Liver (tissue), 9 donors: ENCODE measurements around the gene CTXND1. TPM values are rescaled to one million over a fixed set of nuclear protein-coding genes. Genes with fewer than 3 reads are reported as not detected.

Experiments used
- DNase-seq: peaks from one replicate; pipeline ENCODE4 v3.0.0-alpha.2; 2017; ENCODE audit warnings: low spot score
- H3K27ac ChIP-seq, 2 donors: one replicate each; pipeline ENCODE4 v1.7.0; 2013; ENCODE audit warnings: inconsistent platforms in 2 of 2, low read length in 2 of 2, control low read depth in 1 of 2, low read depth in 1 of 2, mild to moderate bottlenecking in 1 of 2
- H3K27me3 ChIP-seq, 4 donors: one replicate each; pipeline versions ENCODE4 v1.6.1 to v1.7.0; 2013; ENCODE audit warnings: low read length in 3 of 4, inconsistent platforms in 1 of 4, mild to moderate bottlenecking in 1 of 4, moderate library complexity in 1 of 4; ENCODE audit not compliant: control insufficient read depth in 4 of 4, insufficient read depth in 4 of 4
- H3K36me3 ChIP-seq, 4 donors: one replicate each; pipeline versions ENCODE4 v1.6.1 to v1.7.0; 2013; ENCODE audit warnings: low read length in 3 of 4, mild to moderate bottlenecking in 3 of 4, low read depth in 1 of 4, moderate library complexity in 1 of 4; ENCODE audit not compliant: control insufficient read depth in 4 of 4, insufficient read depth in 3 of 4
- H3K4me1 ChIP-seq, 4 donors: one replicate each; pipeline versions ENCODE4 v1.6.1 to v1.7.0; 2013; ENCODE audit warnings: low read length in 3 of 4, mild to moderate bottlenecking in 3 of 4, moderate library complexity in 1 of 4; ENCODE audit not compliant: control insufficient read depth in 4 of 4, insufficient read depth in 4 of 4
- H3K4me3 ChIP-seq, 3 donors: one replicate each; pipeline versions ENCODE4 v1.6.1 to v1.7.0; 2013; ENCODE audit warnings: low read length in 3 of 3, control low read depth in 1 of 3, low read depth in 1 of 3, mild to moderate bottlenecking in 1 of 3
- H3K9ac ChIP-seq, 2 donors: one replicate each; pipeline ENCODE4 v1.7.0; 2013; ENCODE audit warnings: low read length in 2 of 2, mild to moderate bottlenecking in 2 of 2, moderate library complexity in 2 of 2, control low read depth in 1 of 2, low read depth in 1 of 2
- H3K9me3 ChIP-seq, 4 donors: one replicate each; pipeline versions ENCODE4 v1.6.1 to v1.7.0; 2013; ENCODE audit warnings: low read length in 3 of 4; ENCODE audit not compliant: control insufficient read depth in 4 of 4
- ATF3 ChIP-seq: IDR thresholded peaks from 2 replicates; pipeline ENCODE4 v1.6.1; 2016; ENCODE audit warnings: antibody characterized with exemption
- CTCF ChIP-seq: fragments of 150-350 bp; IDR thresholded peaks from 2 replicates; pipeline ENCODE4 v1.5.1; 2017; ENCODE audit warnings: improper control_type of control experiment, low read depth, low read length; ENCODE audit not compliant: missing input control
- EGR1 ChIP-seq, 2 donors: IDR thresholded peaks; 2 replicates each; pipeline ENCODE4 v1.6.1; 2016 to 2018; ENCODE audit warnings: antibody characterized with exemption in 2 of 2, low read depth in 2 of 2
- FOXA1 ChIP-seq: IDR thresholded peaks from 2 replicates; pipeline ENCODE4 v1.6.1; 2016; ENCODE audit warnings: antibody characterized with exemption
- FOXA2 ChIP-seq: IDR thresholded peaks from 2 replicates; pipeline ENCODE4 v1.6.1; 2016; ENCODE audit warnings: antibody characterized with exemption
- GABPA ChIP-seq, 2 donors: IDR thresholded peaks in 1 of 2; conservative IDR thresholded peaks in 1 of 2; 2 replicates each; pipeline ENCODE4 v1.6.1; 2016; ENCODE audit warnings: antibody characterized with exemption in 2 of 2, mild to moderate bottlenecking in 1 of 2, moderate library complexity in 1 of 2
- HNF4A ChIP-seq, 2 donors: conservative IDR thresholded peaks; 2 replicates each; pipeline ENCODE4 v1.6.1; 2016; ENCODE audit warnings: antibody characterized with exemption in 2 of 2, mild to moderate bottlenecking in 2 of 2
- HNF4G ChIP-seq: IDR thresholded peaks from 2 replicates; pipeline ENCODE4 v1.6.1; 2016; ENCODE audit warnings: antibody characterized with exemption
- JUND ChIP-seq, 2 donors: IDR thresholded peaks; 2 replicates each; pipeline ENCODE4 v1.6.1; 2016; ENCODE audit warnings: antibody characterized with exemption in 2 of 2
- MAX ChIP-seq: IDR thresholded peaks from 2 replicates; pipeline ENCODE4 v1.6.1; 2016; ENCODE audit warnings: antibody characterized with exemption
- NR2F2 ChIP-seq: IDR thresholded peaks from 2 replicates; pipeline ENCODE4 v1.6.1; 2016; ENCODE audit warnings: antibody characterized with exemption
- RAD21 ChIP-seq, 2 donors: IDR thresholded peaks; 2 replicates each; pipeline ENCODE4 v1.6.1; 2016; ENCODE audit warnings: antibody characterized with exemption in 2 of 2, mild to moderate bottlenecking in 2 of 2
- REST ChIP-seq: IDR thresholded peaks from 2 replicates; pipeline ENCODE4 v1.6.1; 2016; ENCODE audit warnings: antibody characterized with exemption, mild to moderate bottlenecking
- RXRA ChIP-seq, 2 donors: IDR thresholded peaks; 2 replicates each; pipeline ENCODE4 v1.6.1; 2017 to 2018; ENCODE audit warnings: antibody characterized with exemption in 2 of 2, mild to moderate bottlenecking in 1 of 2
- SP1 ChIP-seq: IDR thresholded peaks from 2 replicates; pipeline ENCODE4 v1.6.1; 2018; ENCODE audit warnings: antibody characterized with exemption, mild to moderate bottlenecking
- TAF1 ChIP-seq: conservative IDR thresholded peaks from 2 replicates; pipeline ENCODE4 v1.6.1; 2016; ENCODE audit warnings: antibody characterized with exemption, mild to moderate bottlenecking
- YY1 ChIP-seq: IDR thresholded peaks from 2 replicates; pipeline ENCODE4 v1.6.1; 2016; ENCODE audit warnings: antibody characterized with exemption, mild to moderate bottlenecking
- ZBTB33 ChIP-seq: IDR thresholded peaks from 2 replicates; pipeline ENCODE4 v1.6.1; 2016; ENCODE audit warnings: antibody characterized with exemption
- WGBS: extraction: QIAGEN DNeasy Blood & Tissue Kit; methylation state at CpG from one replicate; pipeline ENCODE4 v1.1.7; 2013; 5-methylcytosine and 5-hydroxymethylcytosine counted together
- polyA plus RNA-seq, 2 donors: library from polyadenylated mRNA; stranded (reverse) in 1 of 2; unstranded in 1 of 2; fragments of 200-250 nt in 1 of 2; fragments of >200 nt in 1 of 2; fragmentation: Nextera tagmentation in 1 of 2; extraction: Ambion mirVana in 1 of 2; gene quantifications; one replicate each; pipeline versions ENCODE4 v1.2.1 to v1.2.3, GENCODE V29; 2013 to 2015
- total RNA-seq, 2 donors: library from RNA; depleted of rRNA; stranded (reverse); fragments of >200 nt; gene quantifications; one replicate each; pipeline ENCODE4 v1.2.3, GENCODE V29; 2014
- donor health status: healthy.
- donor health status: healthy.
- donor health status: healthy.
- donor health status: healthy.
- donor health status: healthy.

Gene CTXND1
- total and polyA plus RNA-seq, 4 donors: 2.9 to 4.1 (median 3.1) TPM

GRCh38 chr15:80199366-80199765 lies 52.6 kb downstream of the CTXND1 start:
- 89% methylated on average over 2 of the region's 2 CpGs for WGBS

More at GRCh38 chr15:80199366-80199765, 52.6 kb downstream of the CTXND1 start:
- DNase-seq: peak; percentile 12
- H3K27ac ChIP-seq: no peak overlapping the region
- H3K4me3 ChIP-seq: no peak overlapping the region
- H3K9ac ChIP-seq: no peak overlapping the region
- peaks cover 0 to 18% (median 12%) of the 10 kb centered on the region in 4 donors for H3K36me3 ChIP-seq
- no peaks in the 10 kb centered on the region for H3K4me1 ChIP-seq
- no peaks in the 10 kb centered on the region for H3K27me3 ChIP-seq
- TF ChIP-seq FOXA2 (no peak), HNF4G (no peak), ZBTB33 (no peak), NR2F2 (no peak), YY1 (no peak), FOXA1 (no peak), REST (no peak), ATF3 (no peak), JUND (IDR thresholded peaks at IDR 0.05) (no peak), RAD21 (IDR thresholded peaks at IDR 0.05) (no peak), EGR1 (IDR thresholded peaks at IDR 0.05; ENCODE audit: low read depth in 2 of 2) (no peak), RXRA (IDR thresholded peaks at IDR 0.05) (no peak), TAF1 (no peak), HNF4A (conservative IDR thresholded peaks at IDR 0.05) (no peak), GABPA (IDR thresholded peaks at IDR 0.05 in 1 of 2, conservative IDR thresholded peaks at IDR 0.05 in 1 of 2) (no peak), SP1 (no peak), MAX (no peak), CTCF (no peak)
- no peaks in the 10 kb centered on the region for H3K9me3 ChIP-seq
